GM12878 (cell line): Measurements from ENCODE around the gene SLC9C1.

Source experiments
- MAX ChIP-seq: IDR thresholded peaks from 2 replicates; pipeline ENCODE4 v1.6.1; 2012; ENCODE audit warnings: low read depth, low read length, improper control_type of control experiment
- SMAD5 ChIP-seq: IDR thresholded peaks from 2 replicates; pipeline ENCODE4 v1.6.1; 2016; ENCODE audit warnings: antibody characterized with exemption, low read depth

DNA sequence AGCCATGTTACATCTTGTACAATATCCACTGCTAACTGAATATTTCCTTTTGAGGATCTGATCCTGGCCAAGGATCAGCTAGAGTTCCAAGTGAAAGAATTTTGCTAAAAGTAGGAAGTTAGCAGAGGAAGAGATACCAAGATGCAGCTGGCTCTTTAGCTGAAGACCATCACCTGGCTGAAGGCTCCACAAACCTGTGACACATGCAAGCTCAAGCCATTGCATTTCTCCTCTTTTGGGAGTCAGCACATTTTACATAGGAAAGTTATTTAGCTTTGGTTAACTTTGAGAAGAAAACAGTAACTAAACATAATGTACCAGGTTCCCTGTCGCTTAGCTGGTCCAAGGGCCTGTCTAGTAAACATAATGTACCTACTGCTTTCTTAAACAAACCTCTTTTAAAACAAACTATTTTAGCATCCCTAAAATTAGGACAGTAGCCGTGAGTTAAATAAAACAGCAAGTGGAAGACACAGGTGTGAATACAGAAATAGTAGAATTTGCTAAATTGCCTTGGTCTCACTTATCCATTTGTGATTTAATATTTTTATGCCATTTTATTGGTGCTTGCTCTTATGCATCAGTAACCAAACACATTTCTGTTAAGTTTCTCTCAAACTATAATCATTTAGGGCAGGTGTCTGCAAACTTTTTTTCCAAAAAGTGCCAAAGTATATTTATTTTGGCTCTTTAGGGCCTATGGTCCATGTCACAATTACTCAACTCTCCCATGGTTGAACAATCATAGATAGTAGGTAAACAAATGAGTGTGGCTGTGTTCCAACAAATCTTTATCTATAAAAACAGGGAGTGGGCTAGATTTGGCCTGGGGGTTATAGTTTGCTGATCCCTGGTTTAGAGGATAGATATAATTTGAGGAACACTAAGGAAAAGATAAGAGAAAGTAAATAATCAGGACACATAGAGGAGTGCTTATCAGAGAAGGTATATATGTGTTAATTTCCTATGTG is 172.2 kb downstream of the SLC9C1 start:
- TF ChIP-seq SMAD5: no peak
- no peak for TF ChIP-seq MAX
